Activated gamma-delta T cell treated with Interleukin-2 at 50 U/mL for 16 hours (primary cell): ENCODE measurements around the gene AKAP13.
A peak's percentile ranks its signal among the peaks of the same experiment; 100 is the strongest.
"Not testable (repeated sequence)": the region's sequence is repeated elsewhere in the genome, so short reads cannot be mapped to it uniquely, and the experiment has no call there.

ENCODE experiments used
- DNase-seq: peaks from one replicate; pipeline ENCODE4 v3.0.0-alpha.2; 2020

The AKAP13 gene

DNA sequence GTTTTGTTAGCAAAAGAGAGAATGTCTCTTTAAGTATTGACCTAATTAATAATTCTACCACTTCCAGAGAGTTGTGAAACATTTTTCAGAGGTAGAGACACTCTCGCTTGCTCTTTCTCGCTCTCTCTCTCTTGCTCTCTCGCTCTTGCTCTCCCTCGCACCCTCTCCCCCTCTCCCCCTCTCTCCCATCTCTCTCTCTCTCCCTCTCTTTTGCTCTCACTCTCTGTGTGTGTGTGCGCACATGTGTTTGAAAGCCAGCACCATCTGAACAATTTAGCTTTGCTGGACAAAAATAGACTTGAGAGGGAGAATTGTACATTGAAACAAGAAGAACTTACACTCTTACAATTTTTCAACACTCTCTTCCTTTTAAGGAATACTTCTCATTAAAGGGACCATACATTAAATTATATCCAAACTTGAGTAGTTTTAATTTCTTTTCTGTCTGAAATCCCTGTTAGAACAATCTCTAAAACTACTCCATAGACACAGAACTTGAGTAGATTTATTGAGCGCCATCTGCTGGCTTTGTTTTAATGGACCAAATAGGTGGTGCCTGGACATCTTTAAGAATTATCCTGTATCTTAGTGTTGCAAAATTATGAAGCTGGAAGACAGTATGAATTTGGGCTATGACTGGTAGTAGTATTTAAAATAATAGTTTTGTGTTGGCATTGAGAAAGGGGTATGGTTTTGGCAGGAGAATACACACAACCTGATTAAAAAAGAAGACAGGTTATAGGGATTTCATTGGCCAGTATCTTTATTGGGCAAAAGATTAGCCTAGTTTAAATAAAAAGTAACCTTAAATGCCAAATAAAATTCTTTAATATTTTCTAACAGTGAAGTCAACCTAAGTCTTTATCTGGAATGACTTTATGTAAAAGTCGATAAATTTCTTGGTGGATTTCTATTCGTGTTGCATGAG is 124.6 kb downstream of the AKAP13 start:
- DNase-seq, result peak; percentile 42

DNA sequence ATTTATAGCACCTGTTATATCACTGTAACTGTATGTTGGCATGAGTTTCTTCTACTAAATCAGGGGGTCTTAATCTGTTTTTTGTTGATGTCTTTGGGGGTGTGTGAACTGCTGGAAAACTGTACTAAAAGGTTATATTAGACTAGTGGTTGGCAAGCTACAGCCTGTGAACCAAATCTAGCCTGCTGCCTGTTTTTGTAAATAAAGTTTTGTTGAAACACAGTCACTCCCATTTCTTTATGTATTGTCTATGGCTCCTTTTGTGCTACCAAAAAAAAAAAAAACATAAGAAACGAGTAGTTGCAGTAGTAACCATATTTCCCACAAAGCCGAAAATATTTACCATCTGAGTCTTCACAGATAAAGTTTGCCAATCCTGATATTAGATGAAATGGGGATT is 126.7 kb downstream of the AKAP13 start:
- no peak for DNase-seq

GRCh38 chr15:85509973-85510372 is 129.6 kb downstream of the AKAP13 start:
- DNase-seq, result no peak

DNA sequence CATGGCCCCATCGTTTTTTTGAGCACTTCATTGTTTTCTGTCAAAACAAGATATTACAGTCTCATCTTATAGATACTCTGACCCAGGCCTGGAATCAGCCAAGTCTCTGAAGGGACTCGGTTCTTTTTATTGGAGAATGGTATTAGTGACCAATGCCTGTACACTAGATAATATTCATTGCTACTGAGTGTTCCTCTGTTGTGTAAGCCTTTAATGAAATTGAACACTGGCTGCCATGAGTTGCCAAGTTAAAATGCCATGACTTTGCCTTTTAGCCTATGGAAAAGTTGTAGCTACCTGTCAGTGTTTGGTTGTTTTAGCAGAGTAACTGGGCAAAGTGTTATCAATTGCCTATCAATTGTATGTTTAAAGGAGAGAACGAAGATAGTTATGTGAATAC is 134.0 kb downstream of the AKAP13 start:
- DNase-seq, result no peak

- DNase-seq, result no peak
Observed at GRCh38 chr15:85515212-85515611, 134.8 kb downstream of the AKAP13 start.

DNA sequence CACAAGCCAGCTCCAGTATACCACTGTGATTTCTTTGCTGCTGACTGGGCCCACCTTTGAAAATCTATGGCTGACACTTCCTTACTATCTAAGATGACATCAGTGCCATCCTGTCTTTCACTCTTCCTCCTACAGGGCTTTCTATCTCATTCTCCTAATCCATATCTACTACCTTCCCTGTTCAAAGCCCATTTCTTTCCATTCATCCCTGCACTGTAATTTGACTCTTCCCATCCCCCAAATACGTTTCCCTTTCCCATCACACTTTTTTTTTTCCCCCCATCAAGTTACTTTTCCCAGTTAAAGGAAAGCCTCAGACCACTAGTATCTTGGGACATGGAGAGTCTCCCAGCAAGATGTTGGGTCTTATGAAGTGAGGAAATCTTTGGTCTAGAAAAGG is 136.7 kb downstream of the AKAP13 start:
- DNase-seq, result no peak

DNA sequence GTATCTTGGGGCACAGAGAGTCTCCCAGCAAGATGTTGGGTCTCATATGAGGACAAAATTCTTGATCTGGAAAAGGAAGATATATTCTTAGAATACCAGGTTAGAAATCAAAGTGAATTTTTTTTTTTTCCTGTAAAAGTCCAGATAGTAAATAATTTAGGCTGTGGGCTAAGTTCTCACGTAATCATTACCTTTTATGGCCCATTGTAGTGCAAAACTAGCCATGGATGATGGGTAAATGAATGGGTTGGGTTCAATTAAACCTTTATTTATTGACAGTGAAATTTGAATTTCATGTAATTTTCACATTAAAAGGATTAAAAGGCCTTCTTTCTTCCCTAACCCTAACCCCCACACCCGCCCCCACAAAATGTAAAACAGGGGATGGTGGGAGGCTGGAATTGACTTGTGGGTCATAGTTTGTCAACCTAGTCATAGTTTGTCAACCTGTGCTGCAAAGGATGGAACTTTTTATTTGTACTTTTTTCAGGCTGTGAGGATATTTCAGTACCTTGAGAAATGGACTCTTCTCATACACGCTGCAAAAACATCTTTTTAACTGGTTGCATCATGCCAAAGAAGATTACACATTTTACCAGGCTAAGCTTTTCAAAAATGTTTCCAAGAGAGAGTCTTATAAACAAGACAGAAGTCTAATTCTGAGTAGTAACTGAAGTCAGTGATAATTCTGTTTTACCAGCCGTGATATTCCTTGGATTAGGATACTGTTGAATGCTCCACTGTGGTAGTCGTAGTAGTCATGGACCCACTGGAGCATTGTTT is 138.8 kb downstream of the AKAP13 start:
- no peak for DNase-seq

GRCh38 chr15:85520650-85521049 is 140.2 kb downstream of the AKAP13 start:
- no peak for DNase-seq

DNA sequence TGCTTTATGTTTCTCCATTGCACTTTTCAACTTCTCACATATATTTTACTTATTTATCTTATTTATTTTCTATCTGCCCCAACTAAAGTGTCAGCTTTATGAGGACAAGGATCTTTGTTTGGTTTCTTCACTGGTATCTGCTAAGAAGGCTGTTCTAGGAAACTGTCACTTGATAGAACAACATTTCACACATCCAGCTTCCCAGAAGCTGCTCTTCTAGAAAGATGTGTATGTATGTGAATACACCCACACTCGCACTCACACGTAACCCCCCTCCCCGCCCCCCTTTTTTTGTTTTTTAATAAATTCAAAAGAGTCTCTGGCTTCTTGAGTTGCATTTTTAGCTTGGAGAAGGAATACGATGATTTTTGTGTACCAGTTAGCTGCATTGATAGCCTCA is 143.1 kb downstream of the AKAP13 start:
- DNase-seq, result no peak

DNA sequence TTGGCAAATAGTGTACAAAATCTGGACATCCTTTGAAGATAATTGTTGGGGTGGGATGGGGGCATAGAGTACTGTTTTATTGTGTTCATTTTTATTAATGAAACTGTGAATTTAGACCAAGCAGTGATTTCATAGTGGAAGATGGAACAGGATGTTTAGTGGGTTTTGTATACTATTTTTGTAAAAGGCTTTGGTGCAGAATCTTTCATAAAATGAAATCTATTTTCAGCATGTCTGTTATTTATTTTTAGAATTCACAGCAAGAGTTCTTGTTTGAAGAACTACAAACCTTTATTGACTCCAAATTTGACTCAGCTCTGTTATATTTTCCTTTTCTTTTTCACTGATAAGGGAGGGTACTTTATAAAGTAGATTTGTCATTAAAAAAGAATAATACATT is 145.4 kb downstream of the AKAP13 start:
- DNase-seq, result no peak

DNA sequence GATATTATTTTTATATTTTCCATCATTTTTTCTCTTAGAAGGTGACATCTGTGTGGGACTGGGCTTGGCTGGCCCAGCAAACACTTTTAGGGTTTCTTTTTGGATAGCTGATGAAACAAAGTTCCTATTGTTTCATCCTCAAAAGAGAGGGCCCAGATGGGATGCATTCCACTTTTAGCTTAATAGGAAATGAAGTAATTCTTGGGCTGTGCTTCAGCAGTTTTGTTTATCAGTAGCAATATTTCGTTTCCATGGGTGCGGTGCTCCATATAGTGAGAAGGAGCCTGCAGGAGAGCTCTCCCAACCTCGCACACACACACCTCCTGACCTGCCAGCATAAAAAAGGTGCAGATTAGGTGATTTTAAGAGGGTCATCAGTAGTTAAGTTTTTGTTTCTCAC is 147.5 kb downstream of the AKAP13 start:
- DNase-seq, result no peak

DNA sequence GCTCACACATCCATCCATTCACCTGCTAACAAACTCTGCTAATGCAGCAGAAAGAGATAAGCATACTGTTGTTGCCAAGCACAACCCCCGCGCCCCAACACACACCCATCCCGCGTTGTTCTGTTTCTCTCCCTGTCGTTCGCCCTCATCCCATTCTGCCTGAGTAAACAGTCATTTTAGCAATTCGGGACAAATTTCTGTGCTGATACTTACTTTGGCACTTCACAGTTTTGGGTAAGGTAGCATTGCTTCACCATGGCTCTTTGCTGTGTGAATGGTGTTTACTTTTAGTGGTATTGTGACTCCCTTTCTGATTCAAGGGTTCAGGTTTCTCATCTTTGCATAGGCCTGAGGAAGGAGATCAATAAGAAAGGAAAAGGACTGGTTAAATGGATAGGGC is 149.7 kb downstream of the AKAP13 start:
- DNase-seq, result no peak

GRCh38 chr15:85531083-85531482 is 150.7 kb downstream of the AKAP13 start:
- DNase-seq, result no peak

GRCh38 chr15:85532689-85533088 is 152.3 kb downstream of the AKAP13 start:
- no peak for DNase-seq

DNA sequence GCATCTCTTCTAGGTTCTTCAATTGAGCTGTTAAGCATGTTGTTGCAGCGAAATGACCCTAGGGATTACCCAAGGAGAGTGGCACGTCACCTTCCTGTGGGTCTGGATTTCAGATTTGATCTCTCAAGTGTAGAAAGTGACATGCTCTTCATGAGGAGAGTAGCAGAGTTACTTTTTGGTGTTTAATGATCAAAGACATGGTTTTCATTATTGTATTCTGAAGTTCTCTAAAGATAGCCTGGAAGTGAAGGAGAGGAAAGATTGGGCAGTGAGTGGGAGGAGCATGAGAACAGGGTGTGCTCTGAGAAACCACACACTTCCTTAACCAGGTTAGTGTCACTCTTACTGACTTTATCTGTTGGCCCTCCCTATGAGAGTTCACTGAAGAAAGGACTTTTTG is 153.6 kb downstream of the AKAP13 start:
- DNase-seq, result no peak

GRCh38 chr15:85535533-85536330 is 155.3 kb downstream of the AKAP13 start:
- DNase-seq, result not testable (repeated sequence)

GRCh38 chr15:85536341-85536740 is 155.9 kb downstream of the AKAP13 start:
- DNase-seq, result no peak

- no peak for DNase-seq
Observed at GRCh38 chr15:85539491-85539890, 159.1 kb downstream of the AKAP13 start.

DNA sequence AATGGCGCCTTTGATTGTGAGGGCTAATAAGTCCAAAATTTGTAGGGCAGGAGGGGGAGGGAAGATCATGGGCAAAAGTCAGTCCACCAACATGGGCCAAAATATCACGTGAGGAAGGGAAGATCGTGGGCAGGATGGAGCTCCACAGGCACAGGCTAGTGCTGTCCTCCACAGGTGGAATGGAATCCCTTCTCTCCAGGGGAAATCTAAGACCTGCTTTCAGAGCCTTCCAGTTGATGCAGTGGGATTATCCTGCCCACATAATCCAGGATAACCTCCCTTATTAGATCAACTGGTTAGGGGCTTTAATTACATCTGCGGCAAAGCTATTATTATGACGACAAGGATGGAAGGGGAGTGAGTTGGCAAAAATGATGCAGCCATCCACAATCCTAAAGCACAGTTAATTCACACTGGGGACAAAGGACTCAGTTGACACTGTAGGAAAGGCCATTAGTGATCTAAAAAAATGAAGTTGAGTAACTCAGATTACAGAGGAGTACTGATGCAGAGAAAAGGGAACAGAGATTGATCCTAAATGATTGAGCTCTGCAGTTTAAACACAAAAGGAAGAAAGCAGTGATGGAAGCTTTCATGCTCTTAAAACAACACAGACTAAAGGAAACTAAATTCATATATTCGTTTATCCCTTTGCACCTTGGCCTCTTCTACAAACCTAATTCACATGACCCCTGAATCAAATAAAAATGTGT is 159.8 kb downstream of the AKAP13 start:
- no peak for DNase-seq

GRCh38 chr15:85541744-85542143 is 161.3 kb downstream of the AKAP13 start:
- DNase-seq, result no peak

DNA sequence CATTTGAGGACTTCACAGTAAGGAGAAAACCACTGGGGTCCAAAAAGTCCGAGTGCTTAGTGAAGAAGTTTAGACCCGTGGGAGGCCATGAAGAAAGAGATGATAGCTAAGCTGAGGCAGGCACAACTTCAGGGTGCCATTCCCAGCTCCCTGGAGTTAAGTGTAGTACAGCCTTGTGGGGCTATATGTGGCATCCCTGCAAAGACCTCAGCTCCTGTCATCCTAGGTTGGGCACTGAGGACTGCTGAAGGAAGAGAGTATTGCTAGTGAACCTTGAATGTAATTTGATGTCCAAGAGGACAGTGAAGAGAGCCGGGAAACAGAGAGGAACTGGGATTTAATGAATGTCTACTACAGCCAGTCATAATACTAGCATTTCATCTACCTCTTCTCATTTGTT is 162.1 kb downstream of the AKAP13 start:
- DNase-seq, result no peak

DNA sequence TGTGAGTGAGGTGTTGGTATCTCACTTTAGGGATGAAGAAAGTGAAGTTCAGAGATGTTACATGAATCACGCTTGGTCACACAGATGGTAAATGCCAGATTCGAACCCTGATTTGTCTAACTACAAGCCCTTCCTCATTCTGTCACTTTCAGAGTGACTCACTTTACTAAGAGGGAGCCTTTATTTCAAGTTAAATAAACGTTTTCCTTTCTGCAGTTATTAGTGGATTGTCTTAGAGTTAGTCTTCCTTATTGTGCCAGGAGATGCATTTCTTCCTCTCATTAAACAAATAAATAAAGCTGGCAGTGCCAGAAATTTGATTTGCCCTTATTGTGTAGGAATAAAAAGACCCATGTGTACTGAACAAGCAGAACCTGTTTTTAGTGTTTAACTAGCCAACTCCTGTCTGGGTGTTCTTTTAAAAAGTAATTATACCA is 162.5 kb downstream of the AKAP13 start:
- DNase-seq, result no peak

GRCh38 chr15:85543741-85544155 is 163.3 kb downstream of the AKAP13 start:
- DNase-seq, result peak; percentile 51
